ENCODE measurements around the gene CTIF.

The CTIF gene

GRCh38 chr18:48752928-48753327 is 214.1 kb downstream of the CTIF start:
- no peak for DNase-seq (ENCODE audit: low read depth, low spot score)

DNA sequence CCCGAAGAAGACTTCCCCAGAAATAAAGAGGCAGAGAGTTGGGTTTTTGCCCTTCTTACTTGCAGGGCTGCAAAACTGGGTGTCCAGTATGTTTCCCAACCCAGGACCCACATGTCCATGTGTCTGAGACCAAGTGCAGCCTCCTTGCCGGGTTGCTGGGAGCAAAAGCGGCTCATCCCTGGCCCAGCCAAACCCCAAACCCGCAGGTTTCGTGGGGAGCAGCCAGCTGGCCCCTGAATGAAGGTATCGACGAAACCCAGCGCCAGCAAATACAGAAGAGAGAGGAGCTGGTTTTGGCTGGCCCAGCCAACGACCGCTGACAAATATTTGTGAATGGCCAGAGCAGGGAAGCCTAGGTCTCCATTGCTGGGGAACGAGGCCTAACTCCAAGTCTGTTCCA is 214.9 kb downstream of the CTIF start:
- no peaks in the 10 kb centered on the region for H3K27me3 ChIP-seq (ENCODE audit: control insufficient read depth, insufficient read depth, low read length)
- peaks cover 4% of the 10 kb centered on the region; the same call in 1 of the 2 replicates for H3K36me3 ChIP-seq (ENCODE audit: control insufficient read depth, insufficient read depth, low read length)
- H3K4me1 ChIP-seq (ENCODE audit: control insufficient read depth, insufficient read depth, low read length), result no peaks in the 10 kb centered on the region
- H3K9me3 ChIP-seq (ENCODE audit: control insufficient read depth, insufficient read depth, low read length), result no peaks in the 10 kb centered on the region
- no peak overlapping the region for H3K4me3 ChIP-seq (ENCODE audit: low read length)
- no peak for DNase-seq (ENCODE audit: low read depth, low spot score)
- WGBS (ENCODE audit: insufficient coverage, insufficient read length), result no CpG with 5 or more reads among the region's 11 CpGs
- no peak overlapping the region for H3K27ac ChIP-seq (ENCODE audit: low read length)

More at GRCh38 chr18:48752928-48753327, 214.1 kb downstream of the CTIF start:
- Histone ChIP-seq H3K27ac (ENCODE audit: low read length) (no peak overlapping the region), H3K4me3 (ENCODE audit: low read length) (no peak overlapping the region), H3K27me3 (ENCODE audit: control insufficient read depth, insufficient read depth, low read length) (no peaks in the 10 kb centered on the region), H3K4me1 (ENCODE audit: control insufficient read depth, insufficient read depth, low read length) (no peaks in the 10 kb centered on the region), H3K36me3 (ENCODE audit: control insufficient read depth, insufficient read depth, low read length) (peaks cover under 1% of the 10 kb centered on the region; the same call in 1 of the 2 replicates), H3K9me3 (ENCODE audit: control insufficient read depth, insufficient read depth, low read length) (no peaks in the 10 kb centered on the region)
- WGBS (ENCODE audit: insufficient coverage, insufficient read length), result no CpG with 5 or more reads among the region's 8 CpGs

GRCh38 chr18:48754559-48754958 is 215.7 kb downstream of the CTIF start:
- peaks cover 4% of the 10 kb centered on the region; the same call in 1 of the 2 replicates for H3K36me3 ChIP-seq (ENCODE audit: control insufficient read depth, insufficient read depth, low read length)
- WGBS (ENCODE audit: insufficient coverage, insufficient read length), result no CpG with 5 or more reads among the region's 5 CpGs
- no peaks in the 10 kb centered on the region for H3K27me3 ChIP-seq (ENCODE audit: control insufficient read depth, insufficient read depth, low read length)
- no peaks in the 10 kb centered on the region for H3K4me1 ChIP-seq (ENCODE audit: control insufficient read depth, insufficient read depth, low read length)
- H3K9me3 ChIP-seq (ENCODE audit: control insufficient read depth, insufficient read depth, low read length), result no peaks in the 10 kb centered on the region
- DNase-seq (ENCODE audit: low read depth, low spot score), result no peak
- H3K4me3 ChIP-seq (ENCODE audit: low read length), result no peak overlapping the region
- no peak overlapping the region for H3K27ac ChIP-seq (ENCODE audit: low read length)

DNA sequence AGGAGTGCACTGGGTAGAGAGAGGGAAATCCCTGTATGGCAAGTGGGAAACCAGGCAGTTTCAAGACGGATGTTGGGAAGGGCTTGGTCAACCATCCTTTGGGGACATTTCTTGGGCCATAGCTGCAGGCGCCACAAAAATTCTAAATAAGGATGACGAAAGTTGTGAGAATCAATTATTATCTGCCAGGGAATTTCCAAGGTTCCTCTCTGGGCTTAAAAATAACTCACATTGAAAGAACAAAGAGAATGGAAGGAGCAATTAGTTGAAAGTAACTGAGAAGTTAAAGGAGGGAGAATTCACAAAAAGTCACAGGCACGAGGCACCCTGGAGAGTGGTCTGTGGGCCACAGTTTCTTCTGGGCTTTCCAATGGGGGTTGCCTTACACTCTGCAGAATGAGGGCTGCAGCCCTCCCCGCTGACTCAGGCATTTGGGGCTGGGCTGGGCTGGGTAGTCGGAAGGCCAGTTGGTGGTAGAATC is 216.2 kb downstream of the CTIF start:
- Histone ChIP-seq H3K9me3 (ENCODE audit: control insufficient read depth, insufficient read depth, low read length) (no peaks in the 10 kb centered on the region), H3K4me1 (ENCODE audit: control insufficient read depth, insufficient read depth, low read length) (no peaks in the 10 kb centered on the region), H3K36me3 (ENCODE audit: control insufficient read depth, insufficient read depth, low read length) (peaks cover 4% of the 10 kb centered on the region; the same call in 1 of the 2 replicates), H3K27me3 (ENCODE audit: control insufficient read depth, insufficient read depth, low read length) (no peaks in the 10 kb centered on the region), H3K27ac (ENCODE audit: low read length) (no peak overlapping the region), H3K4me3 (ENCODE audit: low read length) (no peak overlapping the region)
- DNase-seq (ENCODE audit: low read depth, low spot score), result no peak
- no CpG with 5 or more reads among the region's 6 CpGs for WGBS (ENCODE audit: insufficient coverage, insufficient read length)

DNA sequence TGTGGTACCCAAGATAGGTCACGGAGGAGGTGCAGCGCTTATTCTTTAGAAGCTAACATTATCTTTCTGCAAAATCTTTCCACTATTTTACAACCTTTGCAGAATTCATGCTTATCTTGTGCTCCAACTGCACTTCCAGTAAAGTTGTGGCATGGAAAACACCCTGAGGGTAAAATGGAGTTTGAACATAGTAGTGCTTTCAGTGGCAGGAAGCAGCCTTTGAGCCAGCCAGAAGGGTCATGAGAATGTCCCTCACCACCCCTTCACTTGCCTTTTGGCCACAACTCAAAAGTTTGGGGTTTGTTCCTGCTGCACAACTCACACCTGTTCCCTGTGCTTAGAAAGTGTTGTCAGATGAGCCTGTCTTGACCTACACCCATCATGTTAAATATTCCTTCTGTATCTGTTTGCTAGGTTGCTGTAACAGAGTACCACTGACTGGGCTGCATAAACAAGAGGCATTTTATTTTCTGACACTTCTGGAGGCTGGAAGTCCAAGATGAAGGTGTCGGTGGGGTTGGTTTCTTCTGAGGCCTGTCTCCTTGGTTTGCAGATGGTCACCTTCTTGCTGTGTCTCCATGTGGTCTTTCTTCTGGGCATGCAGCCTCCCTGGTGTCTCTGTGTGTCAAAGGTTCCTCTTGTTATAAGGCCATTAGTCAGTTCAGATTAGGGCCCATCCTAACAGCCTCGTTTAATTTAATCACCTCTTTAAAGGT is 217.8 kb downstream of the CTIF start:
- H3K27ac ChIP-seq (ENCODE audit: low read length), result no peak overlapping the region
- no CpG with 5 or more reads among the region's 4 CpGs for WGBS (ENCODE audit: insufficient coverage, insufficient read length)
- DNase-seq (ENCODE audit: low read depth, low spot score), result no peak
- no peaks in the 10 kb centered on the region for H3K27me3 ChIP-seq (ENCODE audit: control insufficient read depth, insufficient read depth, low read length)
- no peak overlapping the region for H3K4me3 ChIP-seq (ENCODE audit: low read length)
- H3K4me1 ChIP-seq (ENCODE audit: control insufficient read depth, insufficient read depth, low read length), result no peaks in the 10 kb centered on the region
- H3K36me3 ChIP-seq (ENCODE audit: control insufficient read depth, insufficient read depth, low read length), result peaks cover 4% of the 10 kb centered on the region; the same call in 1 of the 2 replicates
- H3K9me3 ChIP-seq (ENCODE audit: control insufficient read depth, insufficient read depth, low read length), result no peaks in the 10 kb centered on the region

DNA sequence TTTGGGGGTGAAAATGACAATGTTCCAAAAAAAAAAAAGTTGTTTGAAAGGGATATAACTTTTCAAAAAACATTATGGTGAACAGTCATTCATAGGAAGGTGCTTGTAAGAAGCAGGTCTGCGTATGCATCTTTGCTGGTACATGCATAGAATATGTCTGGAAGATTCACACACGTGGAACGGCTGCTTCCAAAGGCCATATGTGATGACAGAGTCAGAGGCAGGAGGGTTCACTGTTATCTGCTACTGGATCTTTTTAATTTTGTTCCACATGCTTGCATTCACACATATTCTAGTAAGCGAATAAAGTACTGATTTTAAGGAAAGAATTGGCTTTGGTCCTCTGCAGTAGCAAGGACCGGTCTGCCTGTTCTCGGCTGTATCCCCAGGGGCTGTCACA is 218.5 kb downstream of the CTIF start:
- whole genome bisulfite sequencing (ENCODE audit: insufficient coverage, insufficient read length), result no CpG with 5 or more reads among the region's 6 CpGs

GRCh38 chr18:48757906-48758305 is 219.1 kb downstream of the CTIF start:
- Histone ChIP-seq H3K27ac (ENCODE audit: low read length) (no peak overlapping the region), H3K9me3 (ENCODE audit: control insufficient read depth, insufficient read depth, low read length) (no peaks in the 10 kb centered on the region), H3K4me3 (ENCODE audit: low read length) (no peak overlapping the region), H3K36me3 (ENCODE audit: control insufficient read depth, insufficient read depth, low read length) (peaks cover 4% of the 10 kb centered on the region; the same call in 1 of the 2 replicates), H3K4me1 (ENCODE audit: control insufficient read depth, insufficient read depth, low read length) (no peaks in the 10 kb centered on the region), H3K27me3 (ENCODE audit: control insufficient read depth, insufficient read depth, low read length) (no peaks in the 10 kb centered on the region)
- WGBS (ENCODE audit: insufficient coverage, insufficient read length), result no CpG with 5 or more reads among the region's 13 CpGs
- no peak for DNase-seq (ENCODE audit: low read depth, low spot score)

More for the DNA sequence above, 218.5 kb downstream of the CTIF start:
- no peaks in the 10 kb centered on the region for H3K27me3 ChIP-seq (ENCODE audit: control insufficient read depth, insufficient read depth, low read length)
- no peak for DNase-seq (ENCODE audit: low read depth, low spot score)
- H3K36me3 ChIP-seq (ENCODE audit: control insufficient read depth, insufficient read depth, low read length), result peaks cover 4% of the 10 kb centered on the region; the same call in 1 of the 2 replicates
- H3K4me1 ChIP-seq (ENCODE audit: control insufficient read depth, insufficient read depth, low read length), result no peaks in the 10 kb centered on the region
- H3K27ac ChIP-seq (ENCODE audit: low read length), result no peak overlapping the region
- H3K9me3 ChIP-seq (ENCODE audit: control insufficient read depth, insufficient read depth, low read length), result no peaks in the 10 kb centered on the region
- no peak overlapping the region for H3K4me3 ChIP-seq (ENCODE audit: low read length)

GRCh38 chr18:48761582-48761981 is 222.8 kb downstream of the CTIF start:
- WGBS (ENCODE audit: insufficient coverage, insufficient read length), result no CpG with 5 or more reads among the region's 19 CpGs
- Histone ChIP-seq H3K9me3 (ENCODE audit: control insufficient read depth, insufficient read depth, low read length) (no peaks in the 10 kb centered on the region), H3K4me1 (ENCODE audit: control insufficient read depth, insufficient read depth, low read length) (no peaks in the 10 kb centered on the region; the same call in 1 of the 2 replicates), H3K36me3 (ENCODE audit: control insufficient read depth, insufficient read depth, low read length) (peaks cover 4% of the 10 kb centered on the region; the same call in 1 of the 2 replicates), H3K27me3 (ENCODE audit: control insufficient read depth, insufficient read depth, low read length) (no peaks in the 10 kb centered on the region), H3K27ac (ENCODE audit: low read length) (no peak overlapping the region), H3K4me3 (ENCODE audit: low read length) (no peak overlapping the region)
- DNase-seq (ENCODE audit: low read depth, low spot score), result no peak

DNA sequence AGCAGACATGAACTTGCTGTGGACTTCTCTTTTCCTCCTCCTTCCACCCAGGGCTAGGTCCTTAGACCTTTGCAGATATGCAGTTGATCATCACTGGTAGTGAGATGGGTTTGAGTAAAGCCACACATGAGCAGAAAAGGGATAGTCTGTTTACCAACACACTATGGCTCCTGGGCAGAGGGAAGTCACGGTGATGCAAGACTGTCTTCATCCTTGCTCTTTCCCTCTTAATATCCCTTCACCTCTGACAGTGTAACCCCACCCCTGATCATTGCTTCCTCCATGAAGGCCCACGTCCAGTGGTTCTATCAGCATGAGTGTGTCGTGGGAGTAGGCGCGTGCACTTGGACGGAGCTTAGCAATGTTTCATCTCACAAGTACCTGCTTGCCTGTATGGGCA is 223.2 kb downstream of the CTIF start:
- Histone ChIP-seq H3K4me3 (ENCODE audit: low read length) (no peak overlapping the region), H3K27ac (ENCODE audit: low read length) (no peak overlapping the region), H3K4me1 (ENCODE audit: control insufficient read depth, insufficient read depth, low read length) (no peaks in the 10 kb centered on the region; the same call in 1 of the 2 replicates), H3K36me3 (ENCODE audit: control insufficient read depth, insufficient read depth, low read length) (peaks cover 4% of the 10 kb centered on the region; the same call in 1 of the 2 replicates), H3K9me3 (ENCODE audit: control insufficient read depth, insufficient read depth, low read length) (no peaks in the 10 kb centered on the region), H3K27me3 (ENCODE audit: control insufficient read depth, insufficient read depth, low read length) (no peaks in the 10 kb centered on the region)
- DNase-seq (ENCODE audit: low read depth, low spot score), result no peak
- no CpG with 5 or more reads among the region's 6 CpGs for WGBS (ENCODE audit: insufficient coverage, insufficient read length)

GRCh38 chr18:48762836-48763718 is 224.2 kb downstream of the CTIF start:
- no CpG with 5 or more reads among the region's 21 CpGs for WGBS (ENCODE audit: insufficient coverage, insufficient read length)
- no peaks in the 10 kb centered on the region; the same call in 1 of the 2 replicates for H3K4me1 ChIP-seq (ENCODE audit: control insufficient read depth, insufficient read depth, low read length)
- peaks cover 2% of the 10 kb centered on the region; the same call in 1 of the 2 replicates for H3K36me3 ChIP-seq (ENCODE audit: control insufficient read depth, insufficient read depth, low read length)
- no peaks in the 10 kb centered on the region for H3K27me3 ChIP-seq (ENCODE audit: control insufficient read depth, insufficient read depth, low read length)
- no peak overlapping the region for H3K4me3 ChIP-seq (ENCODE audit: low read length)
- H3K9me3 ChIP-seq (ENCODE audit: control insufficient read depth, insufficient read depth, low read length), result no peaks in the 10 kb centered on the region
- DNase-seq (ENCODE audit: low read depth, low spot score), result no peak
- no peak overlapping the region for H3K27ac ChIP-seq (ENCODE audit: low read length)

Data from iPS DF 6.9 (cell line).